ENCODE measurements around the gene GAS6. TPM values are rescaled to one million over a fixed set of nuclear protein-coding genes. Genes with fewer than 3 reads are reported as not detected.

Gene GAS6
- total RNA-seq, 1 experiment from 2014 or later = 20.9 TPM

DNA sequence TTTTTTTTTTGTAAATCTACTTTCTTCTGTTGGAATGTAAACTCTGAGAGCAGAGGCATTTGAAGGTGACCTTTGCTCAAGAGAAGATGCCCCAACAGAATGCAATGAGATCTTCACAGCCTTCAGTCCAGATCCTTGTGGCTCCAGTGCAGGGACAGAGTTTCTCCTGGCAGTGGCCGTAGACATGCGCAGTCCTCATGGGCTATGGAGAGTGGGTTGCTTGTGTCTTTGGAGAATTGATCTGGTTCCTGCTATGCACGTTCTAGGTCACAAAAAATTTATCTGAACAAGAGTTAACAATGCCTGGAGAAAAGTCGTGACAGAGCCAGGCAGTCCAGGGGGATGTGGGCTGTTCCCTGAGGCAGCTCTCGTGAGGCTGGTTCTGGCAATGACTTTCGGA is 74.7 kb downstream of the GAS6 start:
- Histone ChIP-seq H4K20me1 (ENCODE audit: low read length) (no peaks in the 10 kb centered on the region), H3K9ac (ENCODE audit: low read length) (no peak overlapping the region), H3K36me3 (ENCODE audit: low read depth, low read length) (peaks cover 8% of the 10 kb centered on the region), H3K4me1 (ENCODE audit: insufficient read depth, low read length) (peaks cover 24% of the 10 kb centered on the region), H3K4me2 (ENCODE audit: low read length) (no peak overlapping the region), H3F3A (ENCODE audit: low read length, unreplicated experiment) (no peaks in the 10 kb centered on the region), H2AFZ (ENCODE audit: low read length) (no peak overlapping the region), H3K9me3 (ENCODE audit: low read length) (no peaks in the 10 kb centered on the region), H3K27me3 (ENCODE audit: low read length) (no peaks in the 10 kb centered on the region), H3K79me2 (ENCODE audit: low read length) (no peaks in the 10 kb centered on the region; the same call in 1 of the 2 replicates), H3K4me3 (ENCODE audit: low read length) (no peak overlapping the region), H3K27ac (ENCODE audit: low read length) (no peak overlapping the region), H3K9me2 (replicated peaks; ENCODE audit: low read length) (no peaks in the 10 kb centered on the region)
- intact Hi-C loops (cut with micrococcal nuclease) = no loop called here
- ChIA-PET POLR2A (ENCODE audit: unreplicated experiment) (no interaction called here), CTCF (no interaction called here)
- DNase-seq = no peak
- BruUV-seq (replicated peaks) = no TSS peak
- no peak for ATAC-seq
- TF ChIP-seq EZH2phosphoT487 (IDR thresholded peaks at IDR 0.05; ENCODE audit: borderline replicate concordance, low read length) (no peak), EZH2 (IDR thresholded peaks at IDR 0.05; ENCODE audit: low read length, unreplicated experiment) (no peak)
- TF ChIP-seq, protein P1, sequence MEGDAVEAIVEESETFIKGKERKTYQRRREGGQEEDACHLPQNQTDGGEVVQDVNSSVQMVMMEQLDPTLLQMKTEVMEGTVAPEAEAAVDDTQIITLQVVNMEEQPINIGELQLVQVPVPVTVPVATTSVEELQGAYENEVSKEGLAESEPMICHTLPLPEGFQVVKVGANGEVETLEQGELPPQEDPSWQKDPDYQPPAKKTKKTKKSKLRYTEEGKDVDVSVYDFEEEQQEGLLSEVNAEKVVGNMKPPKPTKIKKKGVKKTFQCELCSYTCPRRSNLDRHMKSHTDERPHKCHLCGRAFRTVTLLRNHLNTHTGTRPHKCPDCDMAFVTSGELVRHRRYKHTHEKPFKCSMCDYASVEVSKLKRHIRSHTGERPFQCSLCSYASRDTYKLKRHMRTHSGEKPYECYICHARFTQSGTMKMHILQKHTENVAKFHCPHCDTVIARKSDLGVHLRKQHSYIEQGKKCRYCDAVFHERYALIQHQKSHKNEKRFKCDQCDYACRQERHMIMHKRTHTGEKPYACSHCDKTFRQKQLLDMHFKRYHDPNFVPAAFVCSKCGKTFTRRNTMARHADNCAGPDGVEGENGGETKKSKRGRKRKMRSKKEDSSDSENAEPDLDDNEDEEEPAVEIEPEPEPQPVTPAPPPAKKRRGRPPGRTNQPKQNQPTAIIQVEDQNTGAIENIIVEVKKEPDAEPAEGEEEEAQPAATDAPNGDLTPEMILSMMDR (conservative IDR thresholded peaks at IDR 0.05; ENCODE audit: low read depth, low read length) = no peak

GRCh38 chr13:113788413-113789135 is 75.3 kb downstream of the GAS6 start:
- no peaks in the 10 kb centered on the region; the same call in 1 of the 2 replicates for H3K79me2 ChIP-seq (ENCODE audit: low read length)
- no peaks in the 10 kb centered on the region for H3K9me2 ChIP-seq (replicated peaks; ENCODE audit: low read length)
- H3K4me1 ChIP-seq (ENCODE audit: insufficient read depth, low read length) = peaks cover 30% of the 10 kb centered on the region
- H4K20me1 ChIP-seq (ENCODE audit: low read length) = no peaks in the 10 kb centered on the region
- H2AFZ ChIP-seq (ENCODE audit: low read length) = no peak overlapping the region
- H3K4me2 ChIP-seq (ENCODE audit: low read length) = no peak overlapping the region
- DNase-seq (no peak), ATAC-seq (no peak)
- H3K4me3 ChIP-seq (ENCODE audit: low read length) = no peak overlapping the region
- no peak overlapping the region for H3K27ac ChIP-seq (ENCODE audit: low read length)
- no peaks in the 10 kb centered on the region for H3F3A ChIP-seq (ENCODE audit: low read length, unreplicated experiment)
- no TSS peak for BruUV-seq (replicated peaks)
- H3K9me3 ChIP-seq (ENCODE audit: low read length) = no peaks in the 10 kb centered on the region
- TF ChIP-seq, protein P1 (conservative IDR thresholded peaks at IDR 0.05; ENCODE audit: low read depth, low read length) = no peak
- TF ChIP-seq EZH2 (IDR thresholded peaks at IDR 0.05; ENCODE audit: low read length, unreplicated experiment) (no peak), EZH2phosphoT487 (IDR thresholded peaks at IDR 0.05; ENCODE audit: borderline replicate concordance, low read length) (no peak)
- ChIA-PET CTCF (no interaction called here), POLR2A (ENCODE audit: unreplicated experiment) (no interaction called here)
- H3K27me3 ChIP-seq (ENCODE audit: low read length) = no peaks in the 10 kb centered on the region
- H3K9ac ChIP-seq (ENCODE audit: low read length) = no peak overlapping the region
- intact Hi-C loops (cut with micrococcal nuclease) = no loop called here
- peaks cover 8% of the 10 kb centered on the region for H3K36me3 ChIP-seq (ENCODE audit: low read depth, low read length)

- TF ChIP-seq EZH2 (IDR thresholded peaks at IDR 0.05; ENCODE audit: low read length, unreplicated experiment) = no peak
- no peak for TF ChIP-seq EZH2phosphoT487 (IDR thresholded peaks at IDR 0.05; ENCODE audit: borderline replicate concordance, low read length)
- TF ChIP-seq, protein P1 (conservative IDR thresholded peaks at IDR 0.05; ENCODE audit: low read depth, low read length) = no peak
- POLR2A ChIA-PET (ENCODE audit: unreplicated experiment) = no interaction called here
- Histone ChIP-seq H3F3A (ENCODE audit: low read length, unreplicated experiment) (no peaks in the 10 kb centered on the region), H3K36me3 (ENCODE audit: low read depth, low read length) (peaks cover 8% of the 10 kb centered on the region), H2AFZ (ENCODE audit: low read length) (no peak overlapping the region), H3K27me3 (ENCODE audit: low read length) (no peaks in the 10 kb centered on the region), H3K4me1 (ENCODE audit: insufficient read depth, low read length) (peaks cover 35% of the 10 kb centered on the region), H3K4me3 (ENCODE audit: low read length) (no peak overlapping the region), H3K27ac (ENCODE audit: low read length) (no peak overlapping the region), H4K20me1 (ENCODE audit: low read length) (no peaks in the 10 kb centered on the region), H3K9me3 (ENCODE audit: low read length) (no peaks in the 10 kb centered on the region), H3K4me2 (ENCODE audit: low read length) (no peak overlapping the region), H3K9ac (ENCODE audit: low read length) (no peak overlapping the region), H3K9me2 (replicated peaks; ENCODE audit: low read length) (no peaks in the 10 kb centered on the region), H3K79me2 (ENCODE audit: low read length) (no peaks in the 10 kb centered on the region; the same call in 1 of the 2 replicates)
- intact Hi-C loops (cut with micrococcal nuclease) = no loop called here
- ATAC-seq (no peak), DNase-seq (no peak)
- BruUV-seq (replicated peaks) = no TSS peak
- CTCF ChIA-PET = no interaction called here
These were observed 76.2 kb downstream of the GAS6 start for GRCh38 chr13:113787694-113788093.
